ENCODE data around the gene ATF7. TPM values are rescaled to one million over a fixed set of nuclear protein-coding genes. Genes with fewer than 3 reads are reported as not detected.
"Not testable (repeated sequence)": the region's sequence is repeated elsewhere in the genome, so short reads cannot be mapped to it uniquely, and the experiment has no call there.

Gene ATF7
- total RNA-seq, 1 experiment from 2014 or later = 24.7 TPM

- DNase-seq = no peak
Measured at GRCh38 chr12:53613821-53614220, 12.4 kb downstream of the ATF7 start.

DNA sequence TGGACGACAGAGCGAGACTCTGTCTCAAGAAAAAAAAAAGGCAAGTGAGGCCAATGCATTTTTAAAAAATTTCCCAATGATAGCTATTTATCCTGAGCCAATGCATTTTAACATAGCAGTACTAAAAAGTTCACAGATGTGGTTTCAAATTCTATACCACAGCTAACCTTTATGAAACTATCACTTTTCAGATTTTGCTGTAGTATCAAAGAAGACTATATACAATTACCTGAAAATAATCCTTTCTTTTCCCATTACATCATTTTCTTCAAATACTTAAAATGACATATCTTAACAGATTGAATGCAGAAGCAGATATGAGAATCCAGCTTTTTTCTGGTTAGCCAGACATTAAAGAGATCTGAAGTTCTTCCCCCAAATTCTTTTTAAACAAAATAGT is 13.2 kb downstream of the ATF7 start:
- no peak for DNase-seq
- H3K4me1 ChIP-seq (replicated peaks; ENCODE audit: insufficient read depth) = no peaks in the 10 kb centered on the region
- no peak overlapping the region for H3K4me2 ChIP-seq
- no peak overlapping the region for H3K27ac ChIP-seq
- BruUV-seq (replicated peaks) = no TSS peak
- no peak overlapping the region for H3K4me3 ChIP-seq
- peaks cover 3% of the 10 kb centered on the region; the same call in 1 of the 2 replicates for H3F3A ChIP-seq (ENCODE audit: insufficient read depth, low read depth)
- ChIA-PET POLR2A (ENCODE audit: unreplicated experiment) (no interaction called here), CTCF (no interaction called here)
- intact Hi-C loops (cut with micrococcal nuclease; ENCODE audit: unreplicated experiment) = no loop called here
- no peaks in the 10 kb centered on the region for H3K36me3 ChIP-seq (ENCODE audit: low read depth)
- no peaks in the 10 kb centered on the region for H4K20me1 ChIP-seq (ENCODE audit: insufficient read depth)
- TF ChIP-seq EZH2 (IDR thresholded peaks at IDR 0.05; ENCODE audit: low read depth) = no peak
- TF ChIP-seq, protein P1, sequence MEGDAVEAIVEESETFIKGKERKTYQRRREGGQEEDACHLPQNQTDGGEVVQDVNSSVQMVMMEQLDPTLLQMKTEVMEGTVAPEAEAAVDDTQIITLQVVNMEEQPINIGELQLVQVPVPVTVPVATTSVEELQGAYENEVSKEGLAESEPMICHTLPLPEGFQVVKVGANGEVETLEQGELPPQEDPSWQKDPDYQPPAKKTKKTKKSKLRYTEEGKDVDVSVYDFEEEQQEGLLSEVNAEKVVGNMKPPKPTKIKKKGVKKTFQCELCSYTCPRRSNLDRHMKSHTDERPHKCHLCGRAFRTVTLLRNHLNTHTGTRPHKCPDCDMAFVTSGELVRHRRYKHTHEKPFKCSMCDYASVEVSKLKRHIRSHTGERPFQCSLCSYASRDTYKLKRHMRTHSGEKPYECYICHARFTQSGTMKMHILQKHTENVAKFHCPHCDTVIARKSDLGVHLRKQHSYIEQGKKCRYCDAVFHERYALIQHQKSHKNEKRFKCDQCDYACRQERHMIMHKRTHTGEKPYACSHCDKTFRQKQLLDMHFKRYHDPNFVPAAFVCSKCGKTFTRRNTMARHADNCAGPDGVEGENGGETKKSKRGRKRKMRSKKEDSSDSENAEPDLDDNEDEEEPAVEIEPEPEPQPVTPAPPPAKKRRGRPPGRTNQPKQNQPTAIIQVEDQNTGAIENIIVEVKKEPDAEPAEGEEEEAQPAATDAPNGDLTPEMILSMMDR (conservative IDR thresholded peaks at IDR 0.05) = no peak
- H2AFZ ChIP-seq = no peak overlapping the region
- no peaks in the 10 kb centered on the region for H3K27me3 ChIP-seq (ENCODE audit: insufficient read depth, low read depth)
- no peaks in the 10 kb centered on the region for H3K9me3 ChIP-seq (ENCODE audit: insufficient read depth, low read depth)
- H3K79me2 ChIP-seq (ENCODE audit: low read depth) = peaks cover 10% of the 10 kb centered on the region; the same call in 1 of the 2 replicates
- H3K9me2 ChIP-seq (ENCODE audit: insufficient read depth) = no peaks in the 10 kb centered on the region

More at GRCh38 chr12:53613821-53614220, 12.4 kb downstream of the ATF7 start:
- Histone ChIP-seq H3K4me2 (no peak overlapping the region), H3K9me3 (ENCODE audit: insufficient read depth, low read depth) (no peaks in the 10 kb centered on the region), H2AFZ (no peak overlapping the region), H3K9me2 (ENCODE audit: insufficient read depth) (no peaks in the 10 kb centered on the region), H3F3A (ENCODE audit: insufficient read depth, low read depth) (no peaks in the 10 kb centered on the region; the same call in 1 of the 2 replicates), H4K20me1 (ENCODE audit: insufficient read depth) (no peaks in the 10 kb centered on the region), H3K27ac (peak overlapping the region; percentile 14; the same call in 1 of the 2 replicates), H3K4me1 (replicated peaks; ENCODE audit: insufficient read depth) (no peaks in the 10 kb centered on the region), H3K27me3 (ENCODE audit: insufficient read depth, low read depth) (no peaks in the 10 kb centered on the region), H3K79me2 (ENCODE audit: low read depth) (peaks cover 10% of the 10 kb centered on the region; the same call in 1 of the 2 replicates), H3K4me3 (no peak overlapping the region), H3K36me3 (ENCODE audit: low read depth) (no peaks in the 10 kb centered on the region)
- no TSS peak for BruUV-seq (replicated peaks)
- intact Hi-C loops (cut with micrococcal nuclease; ENCODE audit: unreplicated experiment) = no loop called here
- TF ChIP-seq, protein P1 (conservative IDR thresholded peaks at IDR 0.05) = no peak
- no peak for TF ChIP-seq EZH2 (IDR thresholded peaks at IDR 0.05; ENCODE audit: low read depth)
- ChIA-PET POLR2A (ENCODE audit: unreplicated experiment) (no interaction called here), CTCF (no interaction called here)

- Histone ChIP-seq H3K79me2 (ENCODE audit: low read depth) (peaks cover 5% of the 10 kb centered on the region; the same call in 1 of the 2 replicates), H3K4me1 (replicated peaks; ENCODE audit: insufficient read depth) (no peaks in the 10 kb centered on the region), H3F3A (ENCODE audit: insufficient read depth, low read depth) (peaks cover 3% of the 10 kb centered on the region; the same call in 1 of the 2 replicates), H3K4me2 (no peak overlapping the region), H2AFZ (no peak overlapping the region), H3K9me2 (ENCODE audit: insufficient read depth) (no peaks in the 10 kb centered on the region), H3K36me3 (ENCODE audit: low read depth) (no peaks in the 10 kb centered on the region), H3K9me3 (ENCODE audit: insufficient read depth, low read depth) (no peaks in the 10 kb centered on the region), H3K27me3 (ENCODE audit: insufficient read depth, low read depth) (no peaks in the 10 kb centered on the region), H3K4me3 (no peak overlapping the region), H3K27ac (no peak overlapping the region), H4K20me1 (ENCODE audit: insufficient read depth) (no peaks in the 10 kb centered on the region)
- TF ChIP-seq, protein P1 (conservative IDR thresholded peaks at IDR 0.05) = no peak
- TF ChIP-seq EZH2 (IDR thresholded peaks at IDR 0.05; ENCODE audit: low read depth) = no peak
- ChIA-PET POLR2A (ENCODE audit: unreplicated experiment) (interaction anchor here (0.6 kb wide), 1 partner anchor 45 kb away, joined by 3 read pairs; no protein-coding TSS in a partner anchor), CTCF (no interaction called here)
- no peak for DNase-seq
- BruUV-seq (replicated peaks) = no TSS peak
- intact Hi-C loops (cut with micrococcal nuclease; ENCODE audit: unreplicated experiment) = no loop called here
Measured at GRCh38 chr12:53611304-53611703, 14.9 kb downstream of the ATF7 start.

DNA sequence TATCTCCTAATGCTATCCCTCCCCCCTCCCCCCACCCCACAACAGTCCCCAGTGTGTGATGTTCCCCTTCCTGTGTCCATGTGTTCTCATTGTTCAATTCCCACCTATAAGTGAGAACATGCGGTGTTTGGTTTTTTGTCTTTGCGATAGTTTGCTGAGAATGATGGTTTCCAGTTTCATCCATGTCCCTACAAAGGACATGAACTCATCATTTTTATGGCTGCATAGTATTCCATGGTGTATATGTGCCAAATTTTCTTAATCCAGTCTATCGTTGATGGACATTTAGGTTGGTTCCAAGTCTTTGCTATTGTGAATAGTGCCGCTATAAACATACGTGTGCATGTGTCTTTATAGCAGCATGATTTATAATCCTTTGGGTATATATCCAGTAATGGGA is 19.5 kb downstream of the ATF7 start:
- H3K4me2 ChIP-seq; CTCF ChIA-PET; H3K4me3 ChIP-seq; BruUV-seq (replicated peaks); H3K9me3 ChIP-seq (ENCODE audit: insufficient read depth, low read depth); H3K79me2 ChIP-seq (ENCODE audit: low read depth); H4K20me1 ChIP-seq (ENCODE audit: insufficient read depth); POLR2A ChIA-PET (ENCODE audit: unreplicated experiment); H3K36me3 ChIP-seq (ENCODE audit: low read depth); intact Hi-C loops (cut with micrococcal nuclease; ENCODE audit: unreplicated experiment); H3F3A ChIP-seq (ENCODE audit: insufficient read depth, low read depth); H3K27ac ChIP-seq; H3K27me3 ChIP-seq (ENCODE audit: insufficient read depth, low read depth); H3K9me2 ChIP-seq (ENCODE audit: insufficient read depth); H2AFZ ChIP-seq; H3K4me1 ChIP-seq (replicated peaks; ENCODE audit: insufficient read depth); DNase-seq: not testable (repeated sequence)

Measured in PC-9 (cell line).